ENCODE results near the gene ITSN1. TPM values are rescaled to one million over a fixed set of nuclear protein-coding genes. Genes with fewer than 3 reads are reported as not detected.
A peak's percentile ranks its signal among the peaks of the same experiment; 100 is the strongest.

ITSN1 gene
- total RNA-seq, 1 experiment from 2014 or later: 88.5 TPM

DNA sequence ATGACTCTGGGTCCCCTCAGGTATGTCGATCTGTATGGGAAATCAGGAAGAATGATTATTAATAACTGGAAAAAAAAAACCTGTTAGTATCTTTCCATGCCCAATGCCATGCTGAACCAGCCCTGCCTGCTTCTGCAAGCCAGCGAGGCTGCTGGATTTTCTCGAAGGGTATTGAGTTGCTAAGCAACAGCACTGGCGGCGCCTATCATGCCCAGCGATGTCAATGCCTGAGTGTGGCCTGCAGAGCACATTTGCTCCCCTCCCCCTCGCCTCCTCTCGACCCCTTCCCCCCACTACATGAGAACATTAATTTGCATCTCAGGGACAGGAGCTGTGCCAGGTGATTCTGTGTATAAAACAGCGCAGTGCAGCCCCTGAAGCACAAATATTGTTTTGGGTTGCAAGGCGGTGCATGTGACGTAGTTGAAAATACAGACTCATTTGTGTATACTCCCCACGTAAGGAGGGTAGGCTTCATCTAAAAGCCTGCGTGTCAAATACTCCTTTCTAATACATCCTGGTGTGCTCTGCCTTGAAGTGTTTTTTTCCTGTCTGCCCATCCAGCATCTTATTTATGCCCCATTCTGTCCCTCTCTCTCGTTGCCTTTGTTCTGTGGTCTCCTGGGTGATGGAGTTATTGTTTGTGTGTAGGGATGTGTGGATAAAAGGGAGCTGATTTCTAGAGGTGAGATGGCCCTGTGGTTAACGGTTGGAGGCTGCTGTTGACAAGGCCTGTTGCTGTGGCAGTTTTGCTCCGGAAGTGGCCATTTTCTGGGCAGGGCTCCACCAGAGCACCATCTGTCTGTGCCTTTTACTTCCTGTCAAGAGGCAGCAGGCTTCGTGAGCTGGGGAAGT, 306.0 kb downstream of the ITSN1 start:
- intact Hi-C loops (cut with micrococcal nuclease; ENCODE audit: unreplicated experiment): loop anchor here (5.0 kb wide), 1 partner anchor 124 kb away; the partner anchor contains the start of genes MRPS6 and SLC5A3
- peak; percentile 75 for DNase-seq
- peak overlapping the region; percentile 29 for H3K4me3 ChIP-seq (ENCODE audit: low read depth, low read length)

DNA sequence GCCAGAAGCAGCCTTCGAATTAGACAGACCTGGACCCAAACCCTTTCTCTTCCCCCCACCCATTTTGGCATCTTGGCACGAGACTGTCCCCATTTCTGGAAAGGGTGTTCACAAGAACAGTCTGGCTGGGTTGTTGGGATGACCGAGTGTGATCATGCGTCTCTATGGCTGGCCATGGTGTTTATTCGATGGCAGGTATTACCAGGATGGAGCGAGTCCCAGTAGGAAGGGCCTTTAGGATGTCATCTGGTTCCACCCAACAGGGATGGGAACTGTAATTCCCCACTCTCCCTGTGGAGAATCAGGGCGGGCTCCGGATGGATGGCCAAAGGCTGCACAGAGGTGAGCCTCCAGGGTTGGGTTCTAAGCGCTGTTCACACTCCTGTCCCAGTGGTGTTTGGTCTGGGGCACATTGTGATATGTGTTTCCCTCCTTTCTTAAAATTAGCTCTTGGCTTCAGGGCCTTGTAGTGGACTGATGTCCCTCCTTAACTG, 306.7 kb downstream of the ITSN1 start:
- intact Hi-C loops (cut with micrococcal nuclease; ENCODE audit: unreplicated experiment): loop anchor here (5.0 kb wide), 1 partner anchor 123 kb away; the partner anchor contains the start of genes MRPS6 and SLC5A3
- H3K27me3 Mint-ChIP-seq (ENCODE audit: insufficient read depth, unreplicated experiment): no peaks in the 10 kb centered on the region
- TF ChIP-seq, protein P1, sequence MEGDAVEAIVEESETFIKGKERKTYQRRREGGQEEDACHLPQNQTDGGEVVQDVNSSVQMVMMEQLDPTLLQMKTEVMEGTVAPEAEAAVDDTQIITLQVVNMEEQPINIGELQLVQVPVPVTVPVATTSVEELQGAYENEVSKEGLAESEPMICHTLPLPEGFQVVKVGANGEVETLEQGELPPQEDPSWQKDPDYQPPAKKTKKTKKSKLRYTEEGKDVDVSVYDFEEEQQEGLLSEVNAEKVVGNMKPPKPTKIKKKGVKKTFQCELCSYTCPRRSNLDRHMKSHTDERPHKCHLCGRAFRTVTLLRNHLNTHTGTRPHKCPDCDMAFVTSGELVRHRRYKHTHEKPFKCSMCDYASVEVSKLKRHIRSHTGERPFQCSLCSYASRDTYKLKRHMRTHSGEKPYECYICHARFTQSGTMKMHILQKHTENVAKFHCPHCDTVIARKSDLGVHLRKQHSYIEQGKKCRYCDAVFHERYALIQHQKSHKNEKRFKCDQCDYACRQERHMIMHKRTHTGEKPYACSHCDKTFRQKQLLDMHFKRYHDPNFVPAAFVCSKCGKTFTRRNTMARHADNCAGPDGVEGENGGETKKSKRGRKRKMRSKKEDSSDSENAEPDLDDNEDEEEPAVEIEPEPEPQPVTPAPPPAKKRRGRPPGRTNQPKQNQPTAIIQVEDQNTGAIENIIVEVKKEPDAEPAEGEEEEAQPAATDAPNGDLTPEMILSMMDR (IDR thresholded peaks at IDR 0.05; ENCODE audit: insufficient read depth in 1 of 2, low read depth in 1 of 2, low read length in 1 of 2, severe bottlenecking in 1 of 2, unreplicated experiment in 1 of 2): no peak
- peaks cover 39% of the 10 kb centered on the region for H3K36me3 Mint-ChIP-seq (ENCODE audit: insufficient read depth, unreplicated experiment)
- Histone ChIP-seq H3K36me3 (ENCODE audit: control insufficient read depth, insufficient read depth, low read length) (no peaks in the 10 kb centered on the region), H3K9me3 (no peaks in the 10 kb centered on the region), H3K27me3 (replicated peaks; ENCODE audit: control insufficient read depth, insufficient read depth, low read length) (no peaks in the 10 kb centered on the region), H3K4me1 (peaks cover 29% of the 10 kb centered on the region), H3K4me3 (ENCODE audit: low read depth, low read length) (no peak overlapping the region)
- peaks cover 27% of the 10 kb centered on the region for H3K4me1 Mint-ChIP-seq (ENCODE audit: low read depth, unreplicated experiment)
- ChIA-PET POLR2A (no interaction called here), CTCF (interaction anchor here (1.1 to 2.6 kb wide), 2 partner anchors 18 to 125 kb away, joined by 4 to 7 read pairs; no protein-coding TSS in a partner anchor)
- BruUV-seq (replicated peaks): no TSS peak
- no peak for DNase-seq
- H3K9me3 Mint-ChIP-seq (ENCODE audit: unreplicated experiment): peaks cover 9% of the 10 kb centered on the region
- H3K4me3 Mint-ChIP-seq (ENCODE audit: unreplicated experiment): peak overlapping the region; percentile 67
- peak overlapping the region; percentile 97 for H3K27ac Mint-ChIP-seq (ENCODE audit: unreplicated experiment)

More for the DNA sequence above, 306.0 kb downstream of the ITSN1 start:
- H3K4me3 Mint-ChIP-seq (ENCODE audit: unreplicated experiment): peak overlapping the region; percentile 67
- ChIA-PET CTCF (interaction anchor here (0.6 to 2.6 kb wide), 6 partner anchors 18 to 254 kb away, joined by 3 to 7 read pairs (median 4); no protein-coding TSS in a partner anchor), POLR2A (interaction anchor here (0.6 to 1.7 kb wide), 12 partner anchors 11 to 125 kb away, joined by 3 to 31 read pairs (median 4); partner anchors contain the start of genes MRPS6 and SLC5A3)
- H3K9me3 ChIP-seq: no peaks in the 10 kb centered on the region
- H3K36me3 ChIP-seq (ENCODE audit: control insufficient read depth, insufficient read depth, low read length): no peaks in the 10 kb centered on the region
- TF ChIP-seq, protein P1 (IDR thresholded peaks at IDR 0.05; ENCODE audit: insufficient read depth in 1 of 2, low read depth in 1 of 2, low read length in 1 of 2, severe bottlenecking in 1 of 2, unreplicated experiment in 1 of 2): no peak
- H3K27me3 ChIP-seq (replicated peaks; ENCODE audit: control insufficient read depth, insufficient read depth, low read length): no peaks in the 10 kb centered on the region
- H3K27me3 Mint-ChIP-seq (ENCODE audit: insufficient read depth, unreplicated experiment): no peaks in the 10 kb centered on the region
- H3K4me1 ChIP-seq: peaks cover 29% of the 10 kb centered on the region
- H3K36me3 Mint-ChIP-seq (ENCODE audit: insufficient read depth, unreplicated experiment): peaks cover 39% of the 10 kb centered on the region
- H3K4me1 Mint-ChIP-seq (ENCODE audit: low read depth, unreplicated experiment): peaks cover 27% of the 10 kb centered on the region
- H3K27ac Mint-ChIP-seq (ENCODE audit: unreplicated experiment): peak overlapping the region; percentile 97
- peaks cover 9% of the 10 kb centered on the region for H3K9me3 Mint-ChIP-seq (ENCODE audit: unreplicated experiment)
- TSS peak; percentile 52 for BruUV-seq (replicated peaks)

Other genes starting within 250 kb of the ITSN1 start
- 47.0 and 56.9 TPM in 2 replicates for gene IFNGR2, start 239.1 kb upstream of the ITSN1 start, total RNA-seq (2022)
- gene TMEM50B, start 162.5 kb upstream of the ITSN1 start, total RNA-seq (2022): 21.0 and 25.9 TPM in 2 replicates
- 2.5 and 2.7 TPM in 2 replicates for gene DNAJC28, start 150.8 kb upstream of the ITSN1 start, total RNA-seq (2022)
- gene GART, start 100.4 kb upstream of the ITSN1 start, total RNA-seq (2022): 134 and 147 TPM in 2 replicates
- gene SON, start 99.5 kb upstream of the ITSN1 start, total RNA-seq (2022): 220 and 273 TPM in 2 replicates
- 36.2 and 36.4 TPM in 2 replicates for gene DONSON, start 53.8 kb upstream of the ITSN1 start, total RNA-seq (2022)
- gene CRYZL1, start 760 bp upstream of the ITSN1 start, total RNA-seq (2022): 26.6 and 29.1 TPM in 2 replicates

All from Caco-2 (cell line).